SKM-1 treated with dmso at 0.1 percent for 144 hours (cell line): ENCODE data around the gene DACT1.
"Not testable (repeated sequence)": the region's sequence is repeated elsewhere in the genome, so short reads cannot be mapped to it uniquely, and the experiment has no call there.

Source experiments
- DNase-seq: peaks from one replicate; lab custom pipeline; 2025; ENCODE audit not compliant: unreplicated experiment; lab: John Stamatoyannopoulos, UW

The DACT1 gene, protein sequence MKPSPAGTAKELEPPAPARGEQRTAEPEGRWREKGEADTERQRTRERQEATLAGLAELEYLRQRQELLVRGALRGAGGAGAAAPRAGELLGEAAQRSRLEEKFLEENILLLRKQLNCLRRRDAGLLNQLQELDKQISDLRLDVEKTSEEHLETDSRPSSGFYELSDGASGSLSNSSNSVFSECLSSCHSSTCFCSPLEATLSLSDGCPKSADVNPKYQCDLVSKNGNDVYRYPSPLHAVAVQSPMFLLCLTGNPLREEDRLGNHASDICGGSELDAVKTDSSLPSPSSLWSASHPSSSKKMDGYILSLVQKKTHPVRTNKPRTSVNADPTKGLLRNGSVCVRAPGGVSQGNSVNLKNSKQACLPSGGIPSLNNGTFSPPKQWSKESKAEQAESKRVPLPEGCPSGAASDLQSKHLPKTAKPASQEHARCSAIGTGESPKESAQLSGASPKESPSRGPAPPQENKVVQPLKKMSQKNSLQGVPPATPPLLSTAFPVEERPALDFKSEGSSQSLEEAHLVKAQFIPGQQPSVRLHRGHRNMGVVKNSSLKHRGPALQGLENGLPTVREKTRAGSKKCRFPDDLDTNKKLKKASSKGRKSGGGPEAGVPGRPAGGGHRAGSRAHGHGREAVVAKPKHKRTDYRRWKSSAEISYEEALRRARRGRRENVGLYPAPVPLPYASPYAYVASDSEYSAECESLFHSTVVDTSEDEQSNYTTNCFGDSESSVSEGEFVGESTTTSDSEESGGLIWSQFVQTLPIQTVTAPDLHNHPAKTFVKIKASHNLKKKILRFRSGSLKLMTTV

DNA sequence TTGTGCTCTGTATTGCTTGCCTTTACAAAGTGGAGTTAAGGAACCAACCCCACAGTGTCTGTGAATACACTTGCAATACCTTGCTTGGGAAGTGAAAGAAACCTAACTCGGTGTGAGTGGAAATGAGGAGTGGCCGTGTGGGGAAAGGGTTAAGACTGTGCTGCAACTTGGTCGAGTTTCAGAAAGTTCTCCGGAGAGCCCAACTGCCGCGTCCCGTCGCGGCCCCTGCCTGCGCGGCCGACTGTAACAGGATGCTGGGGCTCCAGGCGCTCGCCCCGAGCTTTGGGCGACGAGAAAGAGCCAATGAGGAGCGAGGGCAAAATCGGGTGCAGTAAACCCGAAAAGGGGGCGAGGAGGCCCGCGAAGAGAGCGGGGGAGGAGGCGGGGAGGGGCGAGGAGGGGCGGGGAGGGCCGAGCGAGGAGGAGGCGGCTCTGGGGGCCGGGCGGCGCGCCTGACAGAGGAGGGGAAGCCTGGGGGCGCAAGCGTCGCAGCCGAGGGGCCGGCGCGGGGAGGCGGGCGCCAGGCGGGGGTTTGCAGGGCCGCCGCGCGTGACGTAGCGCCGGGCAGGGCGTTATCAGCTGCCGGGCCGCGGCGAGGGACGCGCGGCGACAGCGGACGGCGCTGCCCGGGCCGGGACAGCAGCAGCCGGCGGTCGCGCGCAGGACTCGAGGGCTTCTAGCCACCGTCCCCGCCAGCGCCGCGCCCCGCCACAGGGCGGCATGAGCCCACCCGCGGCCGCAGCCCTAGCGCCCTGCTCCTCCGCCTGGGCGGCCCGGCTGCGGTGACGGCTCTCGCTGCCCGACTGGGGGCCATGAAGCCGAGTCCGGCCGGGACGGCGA, at the start of gene DACT1:
TSS of gene DACT1 (plus strand) at position 572 of the 840 bp plus-strand sequence. CDS start at position 813, 241 bp downstream.
- DNase-seq, result no peak

DNA sequence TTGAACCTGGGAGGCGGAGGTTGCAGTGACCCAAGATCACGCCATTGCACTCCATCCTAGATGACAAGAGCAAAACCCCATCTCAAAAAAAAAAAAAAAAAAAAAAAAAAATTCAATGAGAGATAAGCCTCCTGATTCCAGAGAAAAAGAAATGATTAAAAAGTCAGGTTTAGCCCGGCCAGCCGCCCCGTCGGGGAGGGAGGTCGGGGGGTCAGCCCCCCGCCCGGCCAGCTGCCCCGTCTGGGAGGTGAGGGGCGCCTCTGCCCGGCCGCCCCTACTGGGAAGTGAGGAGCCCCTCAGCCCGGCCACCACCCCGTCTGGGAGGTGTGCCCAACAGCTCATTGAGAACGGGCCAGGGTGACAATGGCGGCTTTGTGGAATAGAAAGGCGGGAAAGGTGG, 49.4 kb upstream of the DACT1 start:
- DNase-seq, result not testable (repeated sequence)

DNA sequence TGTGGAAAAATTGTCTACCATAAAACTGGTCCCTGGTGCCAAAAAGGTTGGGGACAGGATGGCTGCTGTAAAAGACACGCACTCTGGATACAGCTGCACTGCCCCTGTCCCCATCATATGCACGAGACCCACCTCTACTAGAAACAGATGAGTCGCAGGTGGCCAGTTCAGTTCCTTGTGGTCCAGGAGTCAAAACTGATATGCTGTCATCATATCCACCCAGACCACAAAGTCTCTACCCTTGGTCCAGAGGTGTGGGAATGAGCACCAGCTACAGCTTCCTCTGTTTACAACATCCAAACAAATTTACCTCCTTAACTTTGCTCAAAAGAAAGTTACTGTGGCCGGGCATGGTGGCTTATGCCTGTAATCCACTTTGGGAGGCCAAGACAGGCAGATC, 43.8 kb upstream of the DACT1 start:
- DNase-seq, result no peak

DNA sequence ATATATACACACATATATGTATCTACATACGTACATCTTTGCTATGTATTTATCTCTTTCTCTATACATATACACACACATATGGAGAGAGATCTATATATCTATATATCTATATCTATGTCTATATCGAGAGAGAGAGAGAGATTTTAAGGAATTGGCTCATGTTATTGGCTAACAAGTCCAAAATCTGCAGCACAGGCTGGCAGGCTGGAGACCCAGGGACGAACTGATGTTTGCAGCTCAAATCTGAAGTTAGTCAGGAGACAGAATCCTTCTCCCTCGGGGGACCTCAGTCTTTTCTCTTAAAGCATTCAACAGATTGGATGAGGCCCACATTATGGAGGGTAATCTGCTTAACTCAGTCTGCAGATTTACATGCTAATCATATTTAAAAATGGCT, 40.7 kb upstream of the DACT1 start:
- DNase-seq, result no peak

DNA sequence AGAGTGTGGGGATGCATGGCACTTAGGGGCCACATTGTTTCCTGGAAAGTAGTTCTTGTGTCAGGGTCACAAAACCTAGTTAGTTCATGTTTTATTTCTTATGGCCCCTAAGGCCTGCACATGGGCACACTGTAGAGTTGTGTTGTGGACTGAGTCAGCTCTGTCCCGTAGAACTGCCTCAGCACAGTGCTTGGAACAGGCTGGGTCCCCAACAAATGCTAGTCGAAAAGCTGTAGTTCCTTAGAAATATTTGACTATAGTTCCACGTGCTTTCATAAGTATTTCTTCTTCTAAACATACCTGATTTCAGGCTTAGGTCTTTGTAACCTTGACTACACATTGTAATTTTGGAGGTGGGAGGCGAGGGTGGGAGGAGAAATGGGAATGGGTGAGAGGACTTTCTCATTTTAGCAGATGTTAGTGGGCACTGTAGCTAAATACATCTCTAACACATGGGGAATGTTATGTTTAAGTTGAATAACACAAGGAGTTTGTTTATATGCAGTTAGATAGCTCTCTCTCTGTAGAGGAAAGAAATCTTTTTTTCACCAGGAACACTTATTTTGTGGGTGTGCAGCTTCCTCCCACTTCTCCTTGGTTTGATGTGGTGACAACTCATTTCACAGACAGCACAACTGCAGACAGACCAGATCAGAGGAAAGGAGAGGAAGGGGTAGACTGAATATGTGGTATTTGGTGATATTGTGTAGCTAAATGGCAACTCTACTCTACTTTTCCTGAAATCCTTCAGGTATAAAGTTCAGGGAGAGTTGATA, 39.5 kb upstream of the DACT1 start:
- DNase-seq, result no peak

DNA sequence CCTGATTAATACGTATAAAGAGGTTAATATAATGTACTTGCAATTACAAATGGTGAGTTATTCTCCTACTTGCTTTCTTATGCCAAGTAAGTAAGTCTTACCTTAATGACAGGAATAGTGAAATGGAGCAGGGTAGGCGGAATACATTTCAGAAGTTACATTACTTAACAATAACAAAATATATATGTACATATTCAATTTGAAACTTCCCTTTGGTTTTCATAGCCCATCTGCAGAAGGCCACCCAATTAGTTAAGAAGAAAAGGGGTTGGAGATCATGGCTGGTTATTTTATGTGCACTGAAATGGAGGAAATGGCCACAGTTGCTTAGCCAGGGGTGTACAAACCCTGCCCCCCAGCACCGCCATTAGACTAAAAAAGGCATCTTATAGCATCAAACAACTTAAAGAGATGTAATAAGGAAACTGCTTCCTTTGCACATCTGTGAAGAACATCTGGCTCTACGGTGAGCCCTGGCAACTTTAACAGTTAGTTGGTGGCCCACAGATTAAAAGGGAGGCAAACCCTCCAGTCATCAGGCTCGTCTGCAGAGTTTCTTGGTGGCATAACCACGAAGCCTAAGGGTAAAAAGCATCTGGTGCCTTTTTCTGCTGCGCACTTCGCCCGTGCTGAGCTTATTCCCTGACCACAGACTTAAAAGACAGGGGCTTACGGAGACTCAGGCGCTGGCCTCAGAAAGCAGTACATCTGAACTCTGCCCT, 38.8 kb upstream of the DACT1 start:
- DNase-seq, result no peak

DNA sequence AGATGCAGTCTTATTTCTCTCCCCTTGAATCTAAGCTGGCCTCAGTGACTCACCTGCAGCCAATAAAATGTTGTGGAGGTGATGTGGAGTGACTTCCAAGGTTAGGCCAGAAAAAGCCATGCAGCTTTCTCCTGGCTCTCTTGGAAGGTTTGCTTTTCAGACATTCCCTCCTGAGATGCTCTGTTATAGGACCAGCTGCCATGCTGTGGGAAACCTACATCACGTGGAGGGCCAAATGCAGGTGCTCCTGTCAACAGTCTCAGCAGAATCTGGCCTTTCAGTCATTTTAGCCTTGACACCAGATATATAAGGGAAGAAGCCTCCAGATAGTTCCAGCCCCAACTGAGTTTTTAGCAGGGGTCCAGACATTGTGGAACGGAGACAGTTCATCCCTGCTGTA, 38.1 kb upstream of the DACT1 start:
- no peak for DNase-seq

DNA sequence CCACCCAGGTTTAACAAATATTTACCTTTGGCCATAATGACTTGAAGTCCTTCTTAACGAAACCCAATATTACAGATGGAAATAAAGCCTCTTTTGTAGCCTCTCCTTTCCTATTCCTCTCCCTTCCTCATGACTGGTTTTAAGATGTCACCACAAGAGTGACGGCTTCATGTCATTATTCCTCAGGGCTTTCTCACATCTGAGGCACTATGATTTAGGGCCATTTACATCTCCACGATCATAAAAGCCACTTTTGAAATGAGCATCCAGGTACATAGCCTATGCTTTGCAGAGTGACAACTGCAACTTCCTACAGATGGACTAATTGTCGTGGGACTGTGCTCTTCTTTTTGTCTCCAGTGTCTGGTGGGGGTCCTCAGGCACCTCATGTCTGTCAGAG, 32.3 kb upstream of the DACT1 start:
- DNase-seq, result no peak

DNA sequence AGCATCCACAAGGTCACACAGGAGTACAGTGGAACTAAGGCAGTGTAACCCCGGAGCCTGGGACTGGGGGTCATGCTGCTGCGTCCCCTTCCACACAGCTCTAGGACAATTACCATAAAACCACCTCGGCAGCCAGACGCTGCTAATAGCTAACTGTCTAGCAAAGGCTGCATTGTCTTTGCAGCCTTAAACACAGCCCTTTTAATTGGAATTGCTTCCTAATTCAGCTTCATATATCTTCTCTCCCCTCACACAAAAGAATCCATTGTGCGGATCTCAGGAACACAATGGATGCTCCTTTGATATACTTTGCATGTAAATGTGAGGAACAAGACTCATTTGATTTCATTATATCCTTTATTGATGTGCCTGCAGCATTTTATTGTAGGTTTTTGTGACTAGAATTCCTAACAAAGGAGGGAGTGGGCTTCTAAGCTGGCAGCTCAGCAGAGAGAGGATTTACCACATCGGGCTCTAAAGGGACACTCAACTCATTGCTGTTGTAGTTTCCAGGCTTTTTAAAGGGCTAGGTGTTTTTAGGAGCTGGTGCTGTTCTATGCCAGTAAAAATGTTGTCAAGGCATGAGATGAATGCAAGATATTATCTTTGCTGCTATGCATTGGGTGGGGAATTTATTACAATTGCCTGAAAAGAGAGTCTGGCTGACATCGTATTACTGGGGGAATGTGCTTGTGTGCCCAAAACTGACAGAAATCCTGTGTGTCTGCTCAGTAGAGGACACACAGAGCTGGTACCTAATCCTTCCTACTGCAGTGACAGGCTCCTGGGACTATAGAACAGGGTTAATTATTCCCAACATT, 30.4 kb upstream of the DACT1 start:
- DNase-seq, result no peak

DNA sequence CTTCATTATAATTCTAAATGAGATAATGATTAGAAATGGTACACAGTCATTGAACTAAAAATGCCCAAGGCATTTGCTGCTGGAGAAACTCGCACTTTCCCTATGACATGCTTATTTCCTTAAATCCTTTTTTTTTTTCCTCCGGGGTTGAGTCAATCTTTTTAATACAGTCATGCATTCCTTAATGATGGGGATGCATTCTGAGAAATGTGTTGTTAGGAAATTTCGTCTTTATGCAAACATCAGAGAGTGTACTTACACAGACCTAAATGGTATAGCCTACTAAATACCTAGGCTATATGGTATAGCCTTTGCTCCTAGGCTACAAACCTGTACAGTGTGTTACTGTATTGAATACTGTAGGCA, 29.8 kb upstream of the DACT1 start:
- no peak for DNase-seq

DNA sequence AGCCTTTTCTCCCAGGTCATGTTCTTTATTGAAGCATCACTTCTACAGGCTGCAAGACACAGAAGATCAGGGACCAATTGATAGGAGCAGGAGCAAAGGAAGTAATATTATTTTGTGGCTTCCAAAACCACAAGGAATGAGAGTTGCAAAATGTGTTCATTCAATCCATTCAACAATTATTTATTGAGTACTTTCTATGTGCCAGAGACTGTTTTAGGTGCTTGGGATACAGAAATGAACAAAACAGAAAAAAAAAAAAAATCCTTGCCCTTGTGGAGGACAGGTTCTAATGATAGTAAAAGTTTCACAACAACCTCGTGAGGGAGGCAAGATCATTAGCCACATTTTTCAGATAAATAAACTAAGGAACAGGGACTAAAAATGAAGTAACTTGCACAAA, 20.1 kb upstream of the DACT1 start:
- no peak for DNase-seq

DNA sequence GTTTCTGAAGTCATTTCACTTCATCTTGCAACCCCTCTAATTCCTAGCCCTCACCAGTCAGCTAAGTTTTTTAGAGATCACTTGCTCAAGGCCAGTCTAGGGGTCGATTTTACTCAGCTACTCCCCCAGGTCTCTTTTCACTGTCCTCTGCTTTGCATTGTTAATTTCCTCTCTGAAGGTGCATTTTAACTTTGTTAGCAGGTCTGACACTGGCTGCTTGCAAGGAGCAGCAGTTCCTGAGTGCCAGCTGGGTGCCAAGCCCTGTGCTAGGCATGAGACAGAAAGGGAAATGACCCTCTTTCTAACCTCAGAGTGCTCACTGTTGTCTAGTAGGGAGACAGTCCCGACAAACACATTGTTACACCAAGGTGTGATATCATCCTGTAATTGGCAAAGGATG, 17.8 kb upstream of the DACT1 start:
- DNase-seq, result no peak

DNA sequence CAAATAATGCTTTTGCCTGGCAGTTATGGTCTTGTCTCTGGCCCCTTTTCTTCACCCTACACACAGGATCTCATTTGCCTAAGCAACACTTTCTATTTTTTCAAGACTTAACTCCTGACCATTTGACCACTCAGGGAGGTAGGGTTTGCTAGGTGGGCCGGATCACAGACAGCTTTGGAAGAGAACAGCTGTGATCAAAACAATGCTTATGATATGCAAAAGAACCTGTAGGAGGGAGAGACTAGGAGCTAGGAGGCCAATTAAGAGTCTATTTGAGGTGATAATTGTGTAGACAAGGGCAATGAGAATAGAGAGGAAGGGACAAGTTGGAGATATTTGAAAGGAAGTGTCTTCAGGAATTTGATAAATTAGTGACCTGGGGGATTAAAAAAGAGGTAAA, 12.3 kb upstream of the DACT1 start:
- DNase-seq, result no peak

DNA sequence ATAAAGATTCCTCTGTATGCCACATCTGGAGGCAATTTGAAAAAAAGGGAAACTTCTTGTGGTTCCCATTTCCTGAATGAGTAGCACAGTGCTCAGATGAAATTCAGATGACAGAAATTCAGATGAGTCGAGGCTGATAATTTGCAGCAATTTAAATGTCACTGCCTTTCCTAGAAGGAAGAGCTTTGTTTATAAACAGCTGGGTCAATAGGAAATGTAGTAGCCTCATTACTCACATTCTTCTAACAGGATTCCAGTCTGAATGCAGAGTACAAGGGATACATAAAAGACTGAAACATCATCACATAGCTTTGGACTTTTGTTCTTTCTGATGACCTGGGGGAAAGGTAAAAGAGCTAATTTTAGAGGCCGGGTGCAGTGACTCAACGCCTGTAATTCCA, 11.3 kb upstream of the DACT1 start:
- DNase-seq, result no peak

DNA sequence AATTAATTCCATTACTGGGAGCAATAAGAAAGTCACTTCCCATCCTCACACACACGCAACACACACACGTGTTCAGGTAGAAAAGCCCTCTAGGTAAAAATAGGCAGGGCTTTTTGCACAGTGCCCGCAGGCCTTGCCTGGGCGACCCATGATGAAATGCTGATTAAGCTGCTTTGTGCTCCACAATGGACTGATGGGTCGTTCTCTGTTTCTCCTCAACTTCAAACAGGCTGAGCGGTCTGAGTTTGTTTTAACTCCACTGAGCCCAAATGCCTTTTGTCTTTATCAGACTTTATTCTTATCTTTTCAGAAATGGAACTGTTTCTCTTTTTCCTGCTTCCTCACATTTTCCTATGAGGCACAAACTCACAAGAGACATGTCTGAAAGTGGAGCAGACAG, 9.4 kb upstream of the DACT1 start:
- DNase-seq, result no peak

DNA sequence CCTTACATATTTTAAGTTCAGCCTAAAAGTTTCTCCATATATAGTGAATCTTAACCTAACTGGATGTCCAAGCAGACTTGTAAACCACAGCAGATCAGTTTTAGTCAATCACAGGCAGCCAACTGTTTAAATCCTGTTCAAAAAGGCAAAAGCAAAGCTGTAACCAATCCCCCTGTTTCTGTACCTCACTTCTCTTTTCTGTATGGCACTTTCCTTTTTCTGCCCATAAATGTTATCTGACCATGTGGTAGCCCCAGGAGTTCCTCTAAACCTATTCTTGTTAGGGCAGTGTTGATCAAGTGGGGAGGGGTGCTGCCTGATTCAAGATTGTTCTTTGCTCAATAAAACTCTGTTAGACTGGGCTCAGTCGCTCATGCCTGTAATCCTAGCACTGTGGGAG, 8.5 kb upstream of the DACT1 start:
- no peak for DNase-seq

DNA sequence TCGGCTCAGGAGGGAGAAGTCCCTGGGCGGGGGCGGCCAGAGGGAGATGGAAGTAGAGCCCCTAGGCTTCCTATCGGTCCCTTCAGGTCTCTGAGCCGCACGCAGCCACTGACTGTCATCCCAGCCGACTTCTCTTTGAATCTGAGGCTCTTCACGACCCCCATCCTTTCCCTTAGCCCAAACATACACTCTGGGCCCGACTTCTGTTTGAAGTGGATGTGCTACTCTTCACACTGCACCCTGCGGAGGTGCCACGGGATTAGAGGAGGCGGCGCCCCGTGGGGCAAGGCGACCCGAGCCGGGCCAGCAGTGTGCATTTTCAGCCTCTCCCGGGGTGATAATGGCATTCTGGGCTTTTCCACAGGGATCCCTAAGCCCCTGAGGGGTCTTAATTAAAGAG, 6.0 kb upstream of the DACT1 start:
- DNase-seq, result no peak

DNA sequence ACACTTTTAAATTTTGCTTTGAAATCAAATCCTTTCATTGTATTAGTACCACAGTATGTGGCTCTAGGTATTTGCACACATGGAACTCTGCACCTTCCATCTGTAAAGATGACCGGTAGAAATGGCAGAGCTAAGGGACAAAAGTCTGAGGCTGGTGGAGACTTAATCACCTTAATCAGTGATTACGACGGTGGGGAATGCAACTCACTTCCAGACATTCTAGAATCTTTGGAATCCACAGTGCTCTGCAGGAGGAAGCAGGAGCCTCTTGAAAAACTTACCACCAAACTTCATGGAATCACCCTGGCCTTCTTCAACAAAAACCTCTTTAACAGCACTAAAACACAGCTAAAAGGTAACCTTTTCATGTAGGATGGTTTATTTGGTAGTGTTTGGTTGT, 3.9 kb upstream of the DACT1 start:
- no peak for DNase-seq

DNA sequence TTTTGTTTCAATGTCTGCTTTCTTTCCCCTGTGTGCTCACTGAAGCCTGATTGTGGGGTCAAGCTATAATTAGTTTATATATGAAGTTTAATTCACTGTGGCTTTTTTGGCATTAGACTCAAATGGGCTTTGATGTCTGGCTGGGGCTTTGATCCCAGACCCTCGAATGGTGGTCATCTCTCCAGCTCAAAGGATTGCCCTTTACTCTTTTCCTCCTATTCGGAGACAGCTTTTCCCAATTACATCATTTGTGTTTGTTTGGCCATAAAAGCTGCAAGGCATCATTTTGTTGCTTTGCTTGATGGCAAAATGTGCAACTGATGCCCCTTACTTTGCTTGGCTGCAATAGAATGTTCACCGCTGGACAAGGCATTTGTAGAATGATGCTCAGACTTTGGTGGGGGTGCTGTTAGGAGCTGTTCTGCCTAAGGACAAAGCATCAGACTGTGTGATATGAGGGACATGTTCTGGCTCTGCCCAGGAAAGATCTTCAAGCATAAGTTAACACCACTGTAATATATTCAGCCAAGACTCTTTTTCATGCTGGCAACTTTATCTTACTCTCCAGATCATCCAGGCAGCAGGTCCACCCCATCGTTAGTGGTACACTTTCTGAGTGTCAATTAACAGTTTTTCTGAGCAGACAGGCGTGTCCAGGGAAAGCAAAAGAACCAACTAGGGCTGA, 3.2 kb upstream of the DACT1 start:
- DNase-seq, result no peak
